GM10847 (cell line): ENCODE results near the gene C10orf143.

Experiments
- POLR2A ChIP-seq: IDR thresholded peaks from 2 replicates; pipeline ENCODE4 v1.6.1; 2011; ENCODE audit not compliant: insufficient read length; ENCODE audit errors: extremely low read depth

Gene C10orf143

DNA sequence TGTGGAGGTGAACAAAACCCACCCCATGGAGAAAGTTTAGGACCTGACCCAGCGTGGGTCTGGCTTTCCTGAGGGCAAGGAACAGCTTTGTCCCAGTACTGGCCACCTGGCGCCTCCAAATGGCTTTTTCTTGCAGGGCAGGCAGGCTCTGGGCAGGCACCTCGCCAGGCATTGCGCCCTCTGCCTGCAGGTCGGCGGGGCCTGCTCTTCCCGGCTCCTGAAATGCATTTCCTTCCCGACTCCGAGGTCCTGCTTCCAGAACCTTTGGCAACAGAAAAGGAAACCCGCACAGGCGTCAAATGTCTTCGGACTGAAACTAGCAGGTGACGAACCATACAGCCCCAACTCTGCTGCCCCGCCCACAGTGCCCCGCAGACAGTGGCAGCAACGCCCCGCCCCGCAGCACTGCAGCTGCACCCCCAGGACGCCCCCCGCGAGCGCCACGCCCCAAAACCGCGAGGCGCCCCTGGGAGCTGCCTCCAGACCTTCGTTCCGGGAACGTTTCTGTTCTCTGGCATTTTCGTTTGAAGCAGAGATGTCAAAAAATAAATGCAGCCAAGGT, 65.5 kb downstream of the C10orf143 start:
- TF ChIP-seq POLR2A: no peak

DNA sequence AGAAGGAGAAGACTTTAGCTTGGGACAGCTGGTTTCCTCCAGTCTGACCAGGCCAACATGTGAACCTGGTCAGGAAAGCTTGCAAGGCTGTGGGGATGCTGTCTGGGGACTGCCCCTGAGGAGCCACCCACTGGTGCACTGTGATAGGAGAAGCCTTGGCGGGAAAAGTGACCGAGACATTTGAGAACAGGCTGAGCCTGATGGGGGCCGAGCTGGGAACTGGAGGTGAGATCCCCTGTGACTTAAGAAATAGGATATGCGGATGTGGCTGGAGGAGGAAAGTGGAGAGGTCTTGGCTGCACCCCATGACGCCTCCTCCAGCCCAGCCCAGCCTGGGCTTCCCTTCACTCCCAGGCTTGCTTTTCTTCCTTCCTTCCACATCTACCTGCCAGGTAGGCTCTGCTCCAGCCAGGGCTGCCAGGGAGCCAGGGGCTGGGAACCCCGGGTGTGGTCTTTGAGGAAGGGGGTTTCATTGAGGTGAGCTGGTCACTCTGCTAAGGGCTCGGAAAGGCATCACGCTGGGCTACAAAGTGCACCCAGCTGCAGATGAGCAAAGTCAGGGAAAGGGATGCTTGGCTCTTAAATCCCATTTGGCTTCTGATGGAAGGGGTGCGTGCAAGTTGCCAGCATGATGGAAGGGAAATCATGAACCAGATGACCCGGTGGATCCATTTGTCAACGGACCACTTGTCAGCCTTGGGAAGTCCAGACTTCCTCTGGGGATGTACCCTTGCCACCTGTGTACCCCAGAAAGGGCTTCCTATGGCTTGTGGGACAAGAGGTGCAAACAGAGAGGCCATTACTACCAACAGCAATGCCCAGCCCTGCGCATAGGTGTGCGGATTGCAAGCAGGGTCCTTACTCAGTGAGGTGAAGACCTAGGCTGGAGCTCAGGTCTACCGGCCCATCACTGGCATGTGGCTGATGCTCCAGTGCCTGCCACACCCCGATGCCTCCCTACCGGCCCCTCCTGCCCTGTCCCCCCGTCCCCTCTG, 66.3 kb downstream of the C10orf143 start:
- no peak for TF ChIP-seq POLR2A

DNA sequence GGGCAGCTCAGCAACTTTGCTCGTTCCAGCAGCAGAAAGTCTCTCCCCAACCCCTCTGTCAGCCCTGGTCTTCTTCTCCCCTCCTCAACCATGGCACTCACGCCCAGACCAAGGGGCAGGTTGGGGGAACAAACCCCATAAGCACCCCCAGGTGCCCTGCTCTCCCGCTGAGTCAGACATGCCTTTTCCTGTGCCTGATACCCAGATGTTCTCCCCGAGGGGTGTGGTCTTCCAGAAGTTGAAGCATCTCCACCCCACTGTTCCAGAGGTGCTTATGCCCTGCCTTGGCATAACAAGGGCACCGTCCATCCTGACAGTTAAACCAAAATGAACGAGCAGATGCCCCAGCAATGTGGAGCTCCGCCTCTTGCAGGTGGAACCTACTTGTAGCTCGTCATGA, 67.1 kb downstream of the C10orf143 start:
- TF ChIP-seq POLR2A: no peak

DNA sequence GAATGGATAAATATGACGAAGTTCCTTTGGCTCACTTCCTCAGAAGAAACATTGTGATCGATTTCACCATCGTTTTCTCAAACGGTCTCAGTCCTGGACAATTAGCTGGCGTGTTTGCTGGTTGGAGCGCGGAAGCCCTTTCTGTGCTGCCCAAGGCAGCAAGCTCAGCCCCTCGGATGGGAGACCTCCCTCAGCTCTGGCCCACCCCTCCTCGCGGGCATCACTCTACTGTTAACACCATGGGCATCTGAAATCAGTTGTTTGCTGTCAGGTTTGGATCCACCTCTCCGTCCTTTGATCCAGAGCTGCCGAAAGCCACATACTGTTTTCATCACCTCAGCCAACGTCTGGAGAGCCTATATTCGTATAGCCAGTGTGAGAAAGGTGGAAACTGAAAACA, 68.2 kb downstream of the C10orf143 start:
- no peak for TF ChIP-seq POLR2A

DNA sequence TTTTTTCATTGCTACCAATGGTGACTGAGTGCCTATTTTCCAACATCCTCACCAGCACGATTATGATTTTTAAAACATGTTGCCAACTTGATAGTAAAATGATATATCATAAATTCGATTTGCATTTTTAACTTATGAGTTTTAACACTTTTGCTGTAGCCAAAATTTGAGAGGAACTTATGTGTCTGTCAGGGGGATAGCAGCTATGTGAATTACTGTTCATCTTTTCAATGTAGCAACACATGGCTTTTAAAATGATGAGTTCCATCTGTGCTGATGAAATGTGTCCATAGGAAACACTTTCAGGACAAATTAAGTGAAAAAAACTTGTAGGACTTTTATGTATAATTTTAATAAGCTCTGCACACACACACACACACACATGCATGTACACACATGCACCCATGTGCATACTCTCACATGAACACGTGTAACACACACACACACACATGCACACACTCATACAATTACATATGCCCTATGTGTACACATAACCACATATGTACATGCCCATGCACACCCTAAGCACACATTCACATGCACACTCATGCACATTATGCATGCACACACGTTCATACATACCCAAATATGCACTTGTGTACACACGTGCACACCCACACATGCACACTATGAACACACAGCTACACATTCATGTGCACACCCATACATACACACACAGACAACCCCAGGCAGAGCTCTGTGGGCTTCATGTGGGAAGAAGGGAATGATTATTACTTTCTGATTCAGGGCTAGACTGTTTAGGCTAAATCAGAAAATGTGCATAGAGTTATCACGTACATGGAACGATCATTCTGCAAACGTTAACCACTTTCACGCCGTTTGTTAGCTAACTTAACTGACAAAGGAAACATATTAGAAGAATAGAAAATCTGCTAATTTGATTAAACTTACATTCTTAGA, 68.9 kb downstream of the C10orf143 start:
- no peak for TF ChIP-seq POLR2A

DNA sequence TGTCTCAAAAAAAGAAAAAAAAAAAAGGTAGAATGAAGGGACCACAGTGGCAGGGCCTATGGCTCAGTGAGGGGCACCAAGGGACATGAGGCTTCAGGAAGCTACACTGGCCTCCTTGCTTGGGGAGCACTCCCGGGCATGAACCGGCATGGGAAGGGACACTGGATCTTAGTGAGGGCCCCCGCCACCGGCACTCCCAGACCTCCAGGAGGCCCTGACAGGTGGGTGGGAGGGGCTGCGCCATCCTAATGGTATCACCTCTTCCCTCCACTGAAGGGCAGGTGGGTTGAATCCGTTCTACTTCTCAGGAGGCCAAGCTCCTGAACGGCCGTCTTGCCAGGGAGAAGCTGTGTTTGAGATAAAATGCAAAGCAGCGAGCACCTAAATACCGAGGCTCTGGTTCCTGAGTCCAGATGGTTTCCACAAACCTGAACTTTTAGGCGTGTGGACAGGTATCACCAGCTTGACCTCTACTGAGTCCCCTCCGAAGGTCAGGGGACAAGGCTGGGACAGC, 69.8 kb downstream of the C10orf143 start:
- TF ChIP-seq POLR2A: no peak

DNA sequence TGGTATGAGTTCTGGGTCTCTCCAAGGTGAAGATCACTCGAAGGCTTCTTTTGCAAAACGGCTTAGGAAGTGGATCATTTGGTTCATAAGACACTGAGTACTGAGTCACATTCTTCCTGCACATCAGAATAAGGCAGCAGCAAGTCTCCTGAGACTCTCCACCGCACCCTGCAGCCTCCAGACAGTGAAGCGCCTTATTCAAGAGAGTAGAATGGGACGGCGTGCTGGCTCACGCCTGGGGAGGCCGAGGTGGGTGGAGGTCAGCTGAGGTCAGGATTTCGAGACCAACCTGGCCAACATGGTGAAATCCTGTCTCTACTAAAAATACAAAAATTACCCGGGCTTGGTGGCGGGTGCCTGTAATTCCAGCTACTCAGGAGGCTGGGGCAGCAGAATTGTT, 70.3 kb downstream of the C10orf143 start:
- TF ChIP-seq POLR2A: no peak

DNA sequence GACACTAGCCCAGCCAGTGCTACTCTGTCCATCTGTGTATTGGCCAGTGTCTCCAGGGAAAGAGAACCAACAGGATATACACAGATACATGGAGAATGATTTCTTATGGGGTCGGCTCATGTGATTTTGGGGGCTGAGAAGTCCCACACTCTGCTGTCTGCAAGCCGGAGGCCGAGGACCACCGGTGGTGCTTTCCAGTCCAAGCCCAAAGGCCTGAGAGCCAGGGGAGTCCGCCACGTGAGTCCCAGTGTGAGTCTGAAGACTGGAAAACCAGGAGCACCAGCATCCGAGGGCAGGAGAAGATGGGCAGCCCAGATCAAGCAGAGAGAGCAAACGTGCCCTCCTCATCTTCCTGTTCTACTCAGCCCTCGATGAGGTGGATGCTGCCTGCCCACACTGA, 71.5 kb downstream of the C10orf143 start:
- TF ChIP-seq POLR2A: no peak

DNA sequence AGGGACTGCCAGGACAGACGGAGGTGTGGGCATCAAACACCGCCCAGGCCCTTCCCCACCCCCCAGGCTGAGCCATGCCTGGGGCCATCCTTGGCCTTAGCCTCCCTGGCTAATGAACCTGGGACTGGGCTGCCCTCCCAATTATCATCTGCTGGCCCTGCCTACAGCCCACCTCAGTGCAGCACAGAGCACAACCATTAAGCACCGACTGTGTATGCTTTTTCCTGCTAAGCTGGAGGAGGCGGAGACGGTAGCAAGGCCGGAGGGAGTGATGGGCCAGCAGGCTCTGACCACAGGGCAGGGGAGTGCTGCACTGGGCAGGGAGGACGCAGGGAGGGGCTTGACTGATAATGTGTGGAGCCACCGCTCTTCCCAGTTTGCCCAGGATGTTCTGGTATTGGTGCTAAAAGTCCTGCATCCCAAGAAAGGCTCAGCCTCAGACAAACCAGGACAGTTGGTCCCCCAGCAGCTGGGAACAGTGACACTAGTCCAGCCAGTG, 72.0 kb downstream of the C10orf143 start:
- no peak for TF ChIP-seq POLR2A

DNA sequence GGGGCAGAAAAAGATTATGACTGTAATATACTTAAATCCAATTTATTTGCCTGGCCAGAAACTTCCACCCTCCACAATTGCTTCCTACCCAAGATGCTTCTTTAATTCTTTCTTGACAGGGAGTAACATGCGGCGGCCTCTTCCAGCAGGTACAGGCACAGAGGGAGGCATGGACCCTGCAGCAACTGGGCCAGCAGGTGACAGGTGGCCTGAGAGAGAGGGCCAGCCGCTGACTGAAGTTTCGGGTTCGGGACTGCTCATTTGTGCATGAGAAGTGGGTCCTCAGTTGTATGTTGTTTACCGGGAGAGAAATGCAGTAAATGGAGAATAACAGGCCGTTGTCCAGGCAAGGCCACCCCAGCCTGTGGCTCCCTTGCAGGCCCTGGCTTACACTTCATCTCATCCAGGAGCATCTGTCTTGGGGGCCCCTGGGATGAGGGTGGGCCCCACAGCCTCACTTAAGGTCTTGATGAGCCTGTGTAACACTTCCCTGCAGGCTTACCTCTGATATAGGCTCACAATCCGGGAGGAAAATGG, 72.5 kb downstream of the C10orf143 start:
- no peak for TF ChIP-seq POLR2A

DNA sequence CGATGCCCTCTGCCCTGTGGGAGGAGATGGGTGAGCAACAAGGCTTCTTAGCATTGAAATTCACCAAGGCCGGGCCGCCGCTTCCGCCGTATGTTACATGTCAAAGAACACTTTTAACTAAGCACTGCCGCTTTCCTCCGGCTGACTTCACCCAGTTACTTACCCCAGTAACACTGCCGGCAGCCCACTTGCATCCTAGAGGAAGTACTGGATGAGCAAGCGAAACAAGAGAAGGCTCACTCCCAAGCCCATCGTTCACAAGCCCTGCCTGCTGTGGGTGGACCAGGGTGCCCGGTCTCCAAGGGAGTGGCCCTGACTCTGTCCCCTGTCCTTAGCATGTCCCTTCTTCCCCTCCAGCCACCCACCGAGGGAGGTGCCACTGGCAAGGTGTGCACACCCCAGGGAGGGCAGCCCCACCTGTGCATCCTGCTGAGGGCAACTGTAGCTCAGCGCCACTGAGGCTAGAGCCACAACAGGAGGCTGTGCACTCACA, 73.4 kb downstream of the C10orf143 start:
- TF ChIP-seq POLR2A: no peak

DNA sequence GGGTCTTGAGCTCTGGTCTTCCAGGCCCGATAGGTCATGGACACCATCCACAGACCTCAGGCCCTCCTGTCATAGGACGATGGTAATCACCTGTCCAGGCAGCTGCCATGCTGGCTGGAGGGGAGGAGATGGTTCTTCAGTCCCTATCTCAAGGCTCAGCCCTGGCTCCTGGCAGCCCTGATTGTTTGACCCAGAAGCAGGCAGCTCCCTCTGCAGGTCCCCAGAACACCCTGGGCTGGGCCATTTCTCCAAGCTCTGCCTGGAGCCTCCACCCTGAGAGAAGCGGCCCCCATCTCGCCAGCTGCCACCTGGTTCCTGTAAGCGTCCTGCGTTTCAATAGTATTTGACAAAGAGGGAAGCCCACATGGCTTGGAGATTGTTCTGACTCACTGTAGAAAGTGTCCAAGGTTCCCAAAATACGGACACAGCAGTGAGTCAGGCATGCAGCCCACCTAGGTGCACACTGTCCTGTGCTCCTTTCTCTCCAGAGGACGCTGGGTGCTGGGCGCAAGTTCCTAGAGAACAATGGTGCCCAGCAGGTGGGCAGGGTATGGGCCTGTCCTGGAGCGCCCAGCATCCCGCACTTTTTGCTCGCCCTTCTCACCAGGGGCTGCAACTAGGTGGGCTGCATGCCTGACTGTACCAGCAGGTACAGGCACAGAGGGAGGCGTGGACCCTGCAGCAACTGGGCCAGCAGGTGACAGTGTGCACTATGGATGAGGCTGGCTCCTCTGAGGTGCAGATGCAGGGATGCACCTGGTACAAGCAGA, 74.1 kb downstream of the C10orf143 start:
- TF ChIP-seq POLR2A: no peak

DNA sequence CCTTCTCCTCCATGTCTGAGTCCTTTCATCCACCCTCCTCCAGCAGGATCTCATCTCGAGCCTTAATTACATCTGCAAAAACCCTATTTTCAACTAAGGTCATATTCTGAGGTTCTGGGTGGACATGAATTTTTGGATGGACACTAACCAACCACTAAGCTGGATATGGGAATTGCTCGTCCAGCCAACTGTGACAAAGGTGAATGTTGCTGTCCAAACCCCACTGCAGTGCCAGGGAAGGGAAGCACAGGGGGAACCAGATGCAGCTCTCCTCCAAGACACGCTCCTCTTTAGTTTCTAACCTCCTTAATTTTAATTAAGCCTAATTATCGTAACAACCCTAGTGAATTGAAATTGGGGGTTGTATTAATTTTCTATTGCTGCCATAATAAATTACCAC, 81.4 kb downstream of the C10orf143 start:
- no peak for TF ChIP-seq POLR2A

DNA sequence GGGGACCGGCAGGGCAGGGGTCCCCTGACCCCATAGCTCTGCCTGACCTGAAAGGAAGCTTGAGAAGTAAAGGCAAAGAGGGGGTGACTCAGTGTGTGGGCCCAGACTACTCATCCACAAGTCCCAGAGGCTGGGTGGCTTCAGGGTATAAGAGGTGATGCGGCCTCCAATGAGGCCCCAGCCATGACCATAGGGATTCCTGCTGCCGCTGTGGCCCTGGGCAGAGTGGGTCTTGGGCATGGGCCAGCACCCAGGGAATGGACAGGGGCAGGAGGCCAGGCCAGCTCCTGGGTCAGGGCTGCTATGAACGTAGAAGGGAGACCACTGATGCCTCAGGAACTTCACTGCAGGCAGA, 82.2 kb downstream of the C10orf143 start:
- no peak for TF ChIP-seq POLR2A
